Dermis microvascular lymphatic vessel endothelial cell (primary cell): Measurements from ENCODE around the gene ZNF385B. TPM values are rescaled to one million over a fixed set of nuclear protein-coding genes. Genes with fewer than 3 reads are reported as not detected.

ENCODE experiments used
- DNase-seq, 2 donors: peaks; one replicate each; pipeline versions ENCODE4 v3.0.0 to v3.0.0-alpha.2; 2010; ENCODE audit warnings: low read depth in 2 of 2
- total RNA-seq: library from RNA; depleted of rRNA; stranded (reverse); fragments of >200 nt; gene quantifications from 2 replicates; pipeline ENCODE4 v1.2.1, GENCODE V29; 2014

The ZNF385B gene
- total RNA-seq, 1 donor from 2014 or later, result not detected

DNA sequence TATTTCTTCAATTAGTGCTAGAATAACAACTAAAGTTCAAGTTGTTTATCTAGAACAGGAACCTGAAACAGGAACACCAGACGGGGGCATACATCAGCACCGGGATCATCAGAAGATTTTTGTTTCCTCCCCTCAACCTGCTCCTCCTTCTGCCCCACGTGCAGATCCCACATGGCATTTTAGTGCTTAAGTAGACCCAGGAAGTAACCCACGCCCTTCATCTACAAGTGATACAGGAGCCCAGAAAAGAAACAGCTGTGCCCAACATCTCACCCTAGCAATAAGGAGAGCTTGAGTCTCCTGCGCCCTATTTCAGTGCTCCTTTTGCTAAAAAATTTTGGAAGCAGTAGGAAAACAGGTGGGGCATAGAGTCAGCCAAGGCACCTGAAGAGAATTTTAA lies 5.2 kb downstream of the ZNF385B start:
- DNase-seq, result no peak

DNA sequence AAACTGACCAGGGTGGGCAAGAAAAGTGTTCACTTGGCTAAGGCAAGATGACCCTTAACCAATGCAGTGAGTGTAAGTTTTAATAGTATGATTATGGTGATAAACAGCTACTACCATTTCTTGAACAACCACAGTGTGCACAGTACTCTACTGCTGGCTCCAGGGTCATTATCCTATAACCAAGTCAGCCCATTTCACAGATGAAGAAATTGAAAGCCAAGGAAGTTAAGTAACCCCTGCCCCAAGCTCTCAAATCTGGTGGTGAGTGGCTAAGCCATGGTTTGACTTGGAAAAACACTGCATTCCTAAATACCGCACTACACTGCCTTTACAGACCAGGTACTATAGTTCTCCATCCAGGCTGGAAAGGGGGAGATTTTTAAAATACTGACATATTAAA lies 5.7 kb downstream of the ZNF385B start:
- no peak for DNase-seq

DNA sequence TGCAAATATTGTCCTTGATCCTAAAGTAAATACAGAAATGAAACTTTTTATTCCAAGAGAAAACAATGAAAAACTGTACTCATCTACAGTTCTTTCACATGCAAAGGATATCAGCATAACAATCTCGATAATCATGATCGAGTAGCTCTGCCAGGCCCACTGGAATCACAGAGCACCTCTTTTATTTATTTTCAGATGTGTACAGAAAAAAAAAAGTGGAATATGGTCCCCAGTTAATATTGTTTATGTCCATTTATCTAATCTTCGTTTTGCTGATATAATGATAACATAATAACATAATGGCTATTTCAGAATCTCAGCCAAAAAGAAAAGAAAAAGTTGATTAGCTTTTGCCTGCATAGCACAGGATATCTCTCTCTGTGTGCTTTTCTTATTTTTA lies 6.5 kb downstream of the ZNF385B start:
- no peak for DNase-seq

DNA sequence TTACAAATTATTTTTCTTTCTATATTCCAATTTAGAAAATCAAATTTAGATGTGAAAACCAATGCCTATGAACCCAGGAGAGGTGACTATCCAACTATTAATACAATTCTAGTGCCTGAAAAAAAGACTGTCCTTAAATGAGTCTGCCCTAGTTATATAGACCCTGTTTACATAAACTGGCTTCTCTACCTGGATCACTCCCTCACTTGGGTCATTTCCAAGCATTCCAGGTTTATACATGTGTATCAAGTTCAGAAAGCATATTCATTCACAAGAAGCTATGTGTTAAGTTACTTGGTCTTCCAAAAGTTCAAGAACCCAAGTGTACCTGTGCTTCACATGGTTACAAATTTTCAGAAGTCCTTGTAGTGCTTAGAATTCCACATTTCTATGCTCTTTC lies 8.3 kb downstream of the ZNF385B start:
- DNase-seq, result no peak

DNA sequence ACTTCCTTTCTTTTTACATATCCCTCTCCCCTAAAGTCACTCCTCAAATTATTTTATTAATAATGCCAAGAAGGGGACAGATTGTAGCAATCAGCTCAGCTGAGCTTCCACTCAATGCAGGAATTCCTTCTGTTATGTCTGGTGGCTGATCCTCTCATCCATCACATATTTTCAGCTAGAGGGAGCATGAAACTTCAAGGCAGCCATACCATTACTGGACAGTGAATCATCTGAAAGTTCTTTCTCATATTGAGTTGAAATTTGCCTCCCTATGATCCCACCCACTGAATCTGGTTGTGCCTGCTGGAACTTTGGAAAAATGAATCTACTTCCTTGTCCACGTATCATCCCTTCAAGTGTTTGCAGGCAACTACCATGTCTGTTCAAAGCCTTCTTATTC lies 11.2 kb downstream of the ZNF385B start:
- no peak for DNase-seq

DNA sequence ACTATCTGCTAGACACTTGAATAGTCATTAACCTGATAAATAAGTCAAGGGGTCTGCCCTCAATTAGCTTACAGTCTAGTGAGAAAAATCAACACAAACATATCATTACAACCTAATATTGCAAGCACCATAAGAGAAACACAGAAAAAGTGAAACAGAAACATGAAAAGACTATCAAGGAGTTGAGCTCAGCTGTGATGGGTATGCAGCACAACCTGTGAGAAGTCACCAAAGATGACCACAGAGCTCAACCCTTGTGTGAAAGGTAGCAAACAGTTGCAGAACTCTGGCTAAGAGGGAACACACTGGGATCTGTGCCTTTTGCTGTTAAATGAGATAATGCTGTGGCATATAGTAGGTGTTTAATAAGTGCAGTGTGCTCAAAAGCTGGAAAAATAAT lies 11.7 kb downstream of the ZNF385B start:
- DNase-seq, result no peak

DNA sequence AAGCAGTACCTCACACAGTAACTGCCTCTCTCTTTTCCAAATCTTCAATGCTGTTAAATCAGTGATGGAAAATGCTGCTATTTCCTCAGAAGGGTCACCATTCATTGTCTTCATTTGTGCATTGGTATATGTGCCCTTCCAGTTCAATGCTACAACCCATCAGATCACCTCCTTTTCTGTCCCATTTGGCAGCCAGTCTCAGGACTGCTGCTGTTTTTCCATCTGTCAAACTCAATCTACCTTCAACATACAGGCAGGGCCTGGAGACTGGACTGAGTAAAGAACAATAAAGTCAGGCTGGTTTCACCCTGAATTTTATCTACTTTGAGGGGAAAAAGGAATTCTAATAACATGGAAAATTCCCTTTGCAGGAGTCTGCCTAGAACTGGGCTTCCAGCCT lies 17.9 kb downstream of the ZNF385B start:
- DNase-seq, result no peak

DNA sequence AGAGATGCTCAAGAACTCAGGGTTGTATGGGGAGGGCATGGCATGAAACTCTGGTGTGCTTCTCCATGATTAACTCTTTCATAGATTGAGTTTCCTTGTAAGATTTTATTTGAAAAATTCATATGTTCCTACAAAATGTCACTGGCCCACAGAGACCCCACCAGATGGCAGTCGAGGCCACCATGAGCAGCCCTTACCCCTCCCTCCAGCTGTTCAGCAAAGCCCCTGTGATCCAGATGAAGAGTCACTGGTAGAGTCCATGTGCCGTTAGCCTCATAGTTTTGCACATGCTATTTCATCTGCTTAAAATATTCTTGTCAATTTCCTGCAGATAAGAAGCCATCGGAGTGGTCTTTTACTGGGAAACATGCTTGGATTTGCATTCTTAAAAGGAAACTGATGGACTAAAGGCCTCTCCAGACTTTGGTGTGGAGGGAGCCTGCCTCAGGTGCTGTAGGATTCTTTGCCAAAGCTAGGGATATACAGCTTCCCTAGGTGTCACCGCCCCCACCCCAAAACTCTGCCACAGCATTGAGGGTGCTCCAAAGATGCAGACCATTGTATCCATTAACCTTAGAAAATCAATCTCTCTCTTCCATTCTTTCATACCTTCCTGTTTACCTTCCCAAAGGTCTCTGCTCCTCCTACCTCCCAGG lies 18.8 kb downstream of the ZNF385B start:
- DNase-seq, result peak in 1 of 2 donors; percentile 32

DNA sequence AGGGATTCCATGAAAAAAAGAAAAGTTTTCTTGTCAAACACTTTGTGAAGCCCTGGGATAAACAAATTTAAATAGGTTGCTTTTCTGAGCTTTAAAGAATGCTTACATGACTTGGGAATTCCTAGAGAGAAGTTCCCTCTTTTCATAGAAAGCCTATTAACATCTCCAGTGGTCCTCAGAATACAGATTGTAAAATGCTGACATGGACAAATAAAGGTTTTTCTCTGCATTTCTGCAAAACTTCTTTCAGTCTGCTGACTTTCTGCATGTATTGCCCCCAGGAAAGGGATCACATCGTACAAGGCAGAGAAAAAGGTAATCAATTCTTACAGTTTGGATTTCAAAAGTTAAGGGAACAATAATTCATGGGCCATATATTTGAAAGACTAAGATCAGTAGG lies 20.6 kb downstream of the ZNF385B start:
- no peak for DNase-seq

DNA sequence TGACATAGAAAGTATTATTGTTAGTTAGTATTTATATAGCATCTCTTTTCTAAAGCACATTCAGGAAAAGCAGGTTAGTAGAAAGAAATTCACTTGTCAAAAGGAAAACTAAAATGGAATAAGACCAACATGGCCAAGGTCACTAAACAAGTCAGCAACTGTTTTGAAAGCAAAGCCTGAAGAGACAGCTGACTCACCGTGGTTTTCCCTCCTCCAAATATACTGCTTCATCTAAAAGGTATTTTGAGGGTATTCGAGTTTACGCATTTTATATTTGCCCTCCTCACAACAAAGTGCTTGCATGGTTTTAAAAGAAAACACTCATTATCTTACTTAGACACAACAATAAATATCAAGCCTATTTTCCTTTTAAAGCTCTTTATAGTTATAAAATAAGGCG lies 24.0 kb downstream of the ZNF385B start:
- no peak for DNase-seq

DNA sequence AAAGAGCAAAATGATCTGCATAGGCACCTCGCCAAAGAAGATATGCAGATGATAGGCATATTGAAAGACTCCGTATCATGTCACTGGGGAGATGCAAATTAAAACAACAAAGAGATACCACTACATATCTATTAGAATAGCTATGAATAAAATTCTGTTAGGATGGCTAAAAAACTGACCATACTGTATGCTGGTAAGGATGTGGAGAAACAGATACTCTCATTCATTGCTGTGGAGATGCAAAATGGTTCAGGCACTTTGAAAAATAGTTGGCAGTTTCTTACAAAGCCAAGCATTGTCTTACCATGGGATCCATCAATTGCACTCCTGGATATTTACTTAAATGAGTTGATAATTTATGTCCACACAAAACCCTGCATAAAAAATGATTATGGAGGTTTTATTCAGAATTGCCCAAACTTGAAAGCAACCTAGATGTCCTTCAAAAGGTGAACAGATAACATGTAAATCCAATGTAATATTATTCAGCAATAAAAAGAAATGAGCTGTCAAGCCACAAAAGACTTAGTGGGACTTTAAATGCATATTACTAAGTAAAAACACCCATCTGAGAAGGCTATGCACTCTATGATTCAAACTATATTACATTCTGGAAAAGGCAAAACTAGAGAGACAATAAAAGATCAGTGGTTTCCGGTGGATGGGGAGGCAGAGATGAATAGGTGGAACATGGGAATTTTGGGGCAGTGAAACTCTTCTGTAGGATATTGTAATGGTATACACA lies 31.2 kb downstream of the ZNF385B start:
- DNase-seq, result no peak

DNA sequence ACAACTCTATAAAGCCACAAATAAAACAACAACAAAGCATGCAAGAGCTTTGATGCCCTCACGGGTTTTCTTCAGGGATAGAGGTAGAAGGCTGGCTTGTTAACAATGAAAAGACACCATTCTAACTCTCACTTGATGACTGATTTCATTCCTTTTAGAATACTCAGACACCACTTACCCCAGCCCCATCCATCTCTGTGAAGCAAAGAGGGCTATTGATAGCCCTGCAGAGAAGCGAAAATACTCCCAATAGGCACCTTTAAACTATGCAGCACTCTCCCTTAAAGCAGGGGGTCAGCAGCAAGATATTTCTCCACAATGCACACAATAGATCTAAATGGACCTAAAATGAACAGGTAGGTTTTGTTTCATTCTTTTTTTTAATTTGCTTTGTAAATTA lies 35.1 kb downstream of the ZNF385B start:
- DNase-seq, result no peak

DNA sequence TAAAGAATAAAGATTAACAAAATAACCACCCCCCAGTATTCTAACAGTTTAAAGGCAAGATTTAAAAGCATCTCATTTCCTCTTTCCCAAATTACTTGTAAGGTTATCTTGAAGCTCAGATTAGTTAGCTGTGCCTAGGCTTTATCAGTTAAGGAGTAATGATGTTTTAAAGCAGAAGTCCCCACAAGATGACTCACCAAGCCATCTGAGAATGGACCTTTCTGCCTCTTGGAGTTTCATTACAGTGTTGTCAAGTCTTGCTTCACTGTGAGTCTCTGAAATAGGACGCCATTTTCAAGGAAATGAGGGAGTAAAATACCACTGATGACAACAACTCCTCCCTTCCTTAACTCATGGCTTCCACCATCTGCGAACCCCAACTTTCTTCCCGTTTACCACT lies 35.9 kb downstream of the ZNF385B start:
- DNase-seq, result no peak

DNA sequence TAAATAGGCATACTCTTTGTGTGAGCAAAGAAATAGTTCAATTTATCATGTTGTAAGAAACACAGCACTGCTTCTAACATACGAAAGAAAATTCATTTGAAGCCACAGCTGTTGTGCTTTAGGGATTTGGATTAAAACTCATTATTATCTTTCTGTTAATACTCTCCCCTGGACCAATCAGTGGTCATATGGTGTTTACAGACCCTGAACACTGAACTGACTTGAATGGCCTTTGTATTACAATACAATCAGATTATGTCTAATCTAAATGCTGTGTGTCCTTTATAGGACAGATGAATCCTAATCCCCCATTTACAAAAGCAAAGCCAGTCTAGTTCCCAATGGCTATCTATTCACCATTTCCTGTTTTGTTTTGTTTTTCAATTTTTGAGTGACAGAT lies 36.5 kb downstream of the ZNF385B start:
- DNase-seq, result no peak

DNA sequence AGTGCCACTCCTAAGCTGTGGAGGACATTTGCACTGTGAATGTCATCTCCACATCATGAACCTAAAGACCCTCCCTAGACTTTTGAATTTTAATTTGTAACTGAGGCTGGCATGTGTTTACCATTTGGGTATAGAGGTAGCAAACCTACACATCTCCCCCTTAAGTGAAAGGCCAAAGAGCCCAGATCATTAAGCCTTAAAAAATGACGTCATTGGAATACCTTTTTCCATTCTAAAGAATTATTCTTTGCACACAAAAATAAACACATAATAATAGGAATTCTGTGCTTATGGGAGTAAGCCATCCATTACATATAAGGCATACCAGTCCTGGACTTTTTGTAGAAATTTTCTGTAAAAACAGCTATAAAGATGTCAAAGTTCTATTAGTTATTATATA lies 38.9 kb downstream of the ZNF385B start:
- no peak for DNase-seq

DNA sequence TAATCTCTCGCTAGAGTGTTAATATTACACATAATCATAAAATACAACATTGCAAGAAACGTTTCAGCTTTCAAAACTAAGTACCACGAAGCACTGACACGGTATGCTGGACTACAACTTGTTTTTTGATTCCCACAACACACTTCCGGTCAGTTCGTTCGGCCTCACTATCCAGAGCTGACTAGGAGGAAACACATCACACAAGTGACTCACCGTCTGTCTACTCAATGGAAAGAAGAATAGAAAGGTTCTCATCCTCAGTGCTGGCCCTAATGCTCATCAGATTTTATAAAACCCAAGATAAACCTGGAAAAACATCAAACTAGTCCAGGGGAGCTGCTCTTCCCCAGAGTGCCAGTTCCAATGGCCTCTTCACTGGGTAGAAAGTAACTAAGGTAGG lies 42.9 kb downstream of the ZNF385B start:
- peak; percentile 47 to 81 for DNase-seq

DNA sequence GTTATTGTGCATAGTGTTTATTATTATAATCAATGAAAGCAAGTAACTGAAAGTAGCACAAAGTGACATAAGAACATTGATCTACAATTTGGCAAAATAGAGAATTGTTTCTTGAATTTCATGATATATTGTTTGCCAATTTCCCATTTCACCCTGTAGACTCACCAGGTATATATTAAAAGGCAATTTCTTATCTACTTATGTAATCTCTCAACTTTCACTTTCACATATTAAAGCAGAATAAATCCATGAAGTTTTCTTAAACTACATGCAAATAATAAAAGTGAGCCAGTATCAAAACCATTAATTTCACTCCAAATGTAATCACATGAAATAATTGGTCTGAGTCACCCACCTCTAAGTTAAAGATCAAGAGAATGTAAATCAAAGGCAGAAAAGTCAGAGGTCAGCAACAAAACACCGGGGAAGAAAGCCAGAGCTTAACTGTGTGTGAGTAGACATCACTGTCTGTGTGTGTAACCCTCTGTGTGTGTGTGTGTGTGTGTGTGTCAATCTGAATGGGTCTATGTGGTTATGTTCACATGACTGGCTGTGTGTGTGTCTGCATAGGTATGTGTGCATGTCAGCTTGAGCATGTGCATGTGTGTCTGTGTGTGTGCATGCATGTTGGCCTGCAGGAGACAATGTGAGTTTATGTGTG lies 44.1 kb downstream of the ZNF385B start:
- DNase-seq, result no peak

DNA sequence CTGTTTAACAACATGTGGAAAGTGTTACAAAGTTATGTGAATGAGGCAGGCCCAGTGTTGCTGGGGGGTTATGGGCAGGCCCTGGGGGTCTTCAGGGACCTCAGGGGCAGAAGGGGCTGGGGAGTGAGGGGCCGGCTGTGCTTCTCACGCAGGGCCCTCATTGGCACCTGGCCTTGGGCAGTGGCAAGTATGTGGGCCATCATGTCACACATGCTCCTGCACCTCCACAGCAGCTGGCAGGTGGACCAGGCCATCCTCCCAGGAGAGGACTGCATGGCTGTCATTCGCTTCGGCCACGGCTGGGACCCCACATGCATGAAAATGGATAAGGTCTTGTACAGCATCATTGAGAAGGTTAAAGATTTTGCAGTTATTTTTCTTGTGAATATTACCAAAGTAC lies 47.4 kb downstream of the ZNF385B start:
- no peak for DNase-seq

DNA sequence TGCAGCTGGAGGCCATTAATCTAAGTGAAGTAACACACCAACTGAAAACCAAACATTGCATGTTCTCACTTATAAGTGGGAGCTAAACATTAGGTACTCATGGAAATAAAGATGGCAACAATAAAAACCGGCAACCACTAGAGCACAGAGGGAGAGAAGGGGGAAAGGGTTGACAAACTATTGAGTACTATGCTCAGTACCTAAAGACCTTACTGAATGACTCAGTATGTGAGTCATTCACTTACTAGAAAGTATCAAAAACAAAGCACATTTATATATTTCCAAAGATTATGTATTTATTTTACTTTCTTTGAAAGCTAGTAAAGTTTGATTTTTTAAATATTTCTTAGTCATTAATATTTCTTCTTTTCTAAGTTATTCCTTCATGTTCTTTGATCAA lies 48.9 kb downstream of the ZNF385B start:
- DNase-seq, result no peak

DNA sequence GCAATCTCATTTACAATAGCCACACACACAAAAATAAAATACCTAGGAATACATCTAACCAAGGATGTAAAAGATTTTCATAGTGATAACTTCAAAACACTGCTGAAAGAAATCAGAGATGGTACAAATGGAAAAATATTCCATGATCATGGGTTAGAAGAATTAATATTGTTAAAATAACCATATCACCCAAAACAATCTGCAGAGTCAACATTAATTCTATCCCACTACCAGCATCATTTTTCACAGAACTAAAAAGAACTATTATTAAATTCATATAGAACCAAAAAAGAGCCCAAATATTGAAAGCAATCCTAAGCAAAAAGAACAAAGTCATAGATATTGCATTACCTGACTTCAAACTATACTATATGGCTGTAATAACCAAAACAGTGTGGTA lies 50.4 kb downstream of the ZNF385B start:
- DNase-seq, result no peak

DNA sequence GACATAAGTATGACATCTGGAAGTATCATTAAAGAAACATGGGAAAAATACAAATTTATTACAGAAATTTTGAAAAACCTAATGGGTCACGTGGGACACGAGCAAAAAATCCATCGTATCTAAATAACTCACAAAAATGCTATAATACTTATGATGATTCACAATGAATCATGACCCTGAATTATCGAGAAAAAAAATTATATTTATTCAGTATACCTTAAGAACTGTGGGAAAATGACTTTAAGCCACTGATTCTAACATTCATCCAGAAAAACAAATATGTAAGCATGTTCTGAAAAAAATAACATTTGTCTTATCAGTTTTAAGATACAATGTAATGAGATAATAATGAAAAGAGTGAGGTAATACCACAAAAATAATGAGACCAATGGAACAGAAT lies 51.8 kb downstream of the ZNF385B start:
- no peak for DNase-seq

DNA sequence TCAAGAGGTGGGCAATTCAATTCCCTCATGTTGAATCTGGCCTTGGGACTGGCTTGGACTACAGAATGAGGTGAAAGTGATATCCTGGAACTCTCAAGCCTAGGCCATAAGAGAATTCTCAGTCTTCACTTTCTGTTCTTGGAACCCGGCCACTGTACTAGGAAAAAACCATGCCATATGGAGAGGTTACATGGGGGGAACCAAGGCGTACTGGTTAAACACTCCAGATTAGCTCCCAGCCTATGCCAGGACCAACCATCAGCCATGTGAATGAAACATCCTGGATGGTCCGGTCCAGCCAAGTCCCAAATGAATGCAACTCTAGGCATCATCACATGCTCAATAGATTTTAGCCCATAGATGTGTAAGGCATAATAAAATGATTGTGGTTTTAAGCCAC lies 56.4 kb downstream of the ZNF385B start:
- no peak for DNase-seq

DNA sequence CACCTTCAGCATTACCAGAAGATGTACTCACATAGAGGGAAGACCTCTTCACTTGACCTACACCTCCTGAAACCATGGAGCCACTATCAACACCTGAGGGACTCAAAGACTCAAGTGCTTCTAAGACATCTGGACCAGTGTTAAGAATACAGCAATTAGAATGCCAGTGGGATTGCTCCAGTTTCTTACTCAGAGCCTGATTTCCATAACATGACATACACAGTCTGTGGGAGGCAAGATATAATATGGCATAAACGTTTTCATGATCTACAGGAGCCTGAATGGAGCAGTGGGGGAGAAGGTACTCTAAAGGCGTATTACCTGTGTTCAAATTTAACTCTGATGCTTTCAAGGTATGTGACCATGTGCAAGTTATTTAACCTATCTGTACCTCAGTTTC lies 57.2 kb downstream of the ZNF385B start:
- no peak for DNase-seq
